HG03025 (cell line): Measurements from ENCODE around the gene JADE2.
"Not testable (repeated sequence)": the region's sequence is repeated elsewhere in the genome, so short reads cannot be mapped to it uniquely, and the experiment has no call there.

Experiments
- ATAC-seq: cut with Tn5 transposase; IDR thresholded peaks from one replicate; pipeline ENCODE4 v1.9.1; 2021; ENCODE audit warnings: mild to moderate bottlenecking, moderate library complexity; ENCODE audit not compliant: unreplicated experiment, low FRiP score

Gene JADE2

DNA sequence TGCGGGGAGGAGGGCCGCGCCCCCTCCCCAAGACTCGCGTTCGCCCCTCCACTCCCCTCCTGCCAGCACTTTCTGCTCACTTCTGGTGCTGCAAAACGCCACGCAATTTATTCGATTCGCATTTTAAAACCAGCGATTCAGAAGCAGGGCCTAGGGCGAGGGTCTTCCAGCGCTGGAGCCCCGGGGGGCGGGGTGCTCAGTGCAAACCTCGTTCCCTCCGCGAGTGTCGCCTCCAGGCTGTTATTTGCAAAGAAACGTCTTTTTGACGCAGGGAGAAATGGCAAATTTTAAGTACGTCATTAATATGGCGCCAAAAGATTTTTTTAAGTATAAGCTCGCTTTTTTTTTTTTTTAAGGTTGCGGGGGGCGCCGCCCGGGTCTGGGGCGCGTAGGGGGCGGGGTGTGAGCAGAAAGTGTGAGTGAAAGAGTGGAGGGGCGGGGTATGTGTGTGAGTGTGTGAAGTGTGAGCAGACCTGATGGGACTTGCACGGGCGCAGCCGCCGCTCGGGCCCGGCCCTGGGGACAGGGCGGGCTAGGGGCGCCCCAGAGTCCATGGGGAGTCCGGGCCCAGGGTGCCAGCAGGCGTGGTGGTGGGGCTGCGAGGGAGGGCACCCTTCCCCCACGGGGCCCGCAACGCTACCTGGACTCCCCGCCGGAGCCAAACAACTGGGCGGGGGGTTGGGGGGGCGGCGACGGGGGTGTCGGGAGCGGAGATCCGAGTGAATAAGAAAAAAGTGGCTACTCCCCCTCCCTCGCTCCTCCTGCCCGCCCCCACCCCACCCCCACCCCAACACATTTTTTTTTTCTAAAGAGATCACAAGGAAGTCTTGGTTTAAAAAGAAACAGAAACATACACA, at the start of gene JADE2:
Gene JADE2, plus strand, starts transcription at position 845 of the 857 bp plus-strand sequence. CDS start 10,188 bp downstream, outside the sequence.
- no peak for ATAC-seq

DNA sequence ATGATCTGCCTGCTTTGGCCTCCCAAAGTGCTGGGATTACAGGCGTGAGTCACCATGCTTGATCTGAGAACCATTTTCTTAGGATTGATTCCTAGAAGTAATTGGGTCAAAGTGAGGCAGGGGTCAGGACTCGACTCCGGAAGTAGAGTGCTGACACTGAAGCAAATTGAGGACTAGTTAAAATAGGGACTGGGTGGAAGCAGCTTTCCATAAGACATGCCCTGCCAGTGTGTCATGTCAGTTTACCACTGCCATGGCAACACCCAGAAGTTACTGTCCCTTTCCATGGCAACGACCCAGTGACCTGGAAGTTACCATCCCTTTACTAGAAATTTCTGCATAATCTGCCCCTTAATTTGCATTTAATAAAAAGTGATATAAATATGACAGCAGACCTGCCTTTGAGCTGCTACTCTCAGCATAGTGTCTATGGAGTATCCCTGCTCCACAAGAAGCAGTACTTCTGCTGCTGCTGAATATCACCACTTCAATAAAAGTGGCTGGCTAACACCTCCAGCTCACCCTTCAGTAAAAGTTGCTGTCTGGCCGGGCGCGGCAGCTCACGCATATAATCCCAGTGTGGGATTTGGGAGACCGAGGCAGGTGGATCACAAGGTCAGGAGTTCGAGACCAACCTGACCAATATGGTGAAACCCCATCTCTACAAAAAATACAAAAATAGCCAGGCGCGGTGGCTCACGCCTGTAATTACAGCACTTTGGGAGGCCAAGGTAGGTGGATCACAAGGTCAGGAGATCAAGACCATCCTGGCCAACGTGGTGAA, 47.8 kb upstream of the JADE2 start:
- ATAC-seq, result no peak

DNA sequence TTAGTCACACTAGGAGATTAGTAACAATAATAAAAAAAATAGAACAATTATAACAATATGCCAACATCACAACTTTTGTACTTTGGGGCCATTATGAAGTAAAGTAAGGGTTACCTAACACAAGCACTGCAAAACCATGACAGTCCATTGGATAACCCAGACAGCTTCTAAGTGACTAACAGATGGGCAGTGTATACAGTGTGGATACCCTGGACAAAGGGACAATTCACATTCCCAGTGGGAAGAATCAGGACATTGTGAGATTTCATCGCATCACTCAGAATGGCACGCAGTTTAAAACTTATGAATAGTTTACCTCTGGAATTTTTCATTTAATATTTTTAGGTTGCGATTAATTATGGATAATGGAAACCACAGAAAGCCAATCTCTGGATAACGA, 45.6 kb upstream of the JADE2 start:
- ATAC-seq, result no peak

DNA sequence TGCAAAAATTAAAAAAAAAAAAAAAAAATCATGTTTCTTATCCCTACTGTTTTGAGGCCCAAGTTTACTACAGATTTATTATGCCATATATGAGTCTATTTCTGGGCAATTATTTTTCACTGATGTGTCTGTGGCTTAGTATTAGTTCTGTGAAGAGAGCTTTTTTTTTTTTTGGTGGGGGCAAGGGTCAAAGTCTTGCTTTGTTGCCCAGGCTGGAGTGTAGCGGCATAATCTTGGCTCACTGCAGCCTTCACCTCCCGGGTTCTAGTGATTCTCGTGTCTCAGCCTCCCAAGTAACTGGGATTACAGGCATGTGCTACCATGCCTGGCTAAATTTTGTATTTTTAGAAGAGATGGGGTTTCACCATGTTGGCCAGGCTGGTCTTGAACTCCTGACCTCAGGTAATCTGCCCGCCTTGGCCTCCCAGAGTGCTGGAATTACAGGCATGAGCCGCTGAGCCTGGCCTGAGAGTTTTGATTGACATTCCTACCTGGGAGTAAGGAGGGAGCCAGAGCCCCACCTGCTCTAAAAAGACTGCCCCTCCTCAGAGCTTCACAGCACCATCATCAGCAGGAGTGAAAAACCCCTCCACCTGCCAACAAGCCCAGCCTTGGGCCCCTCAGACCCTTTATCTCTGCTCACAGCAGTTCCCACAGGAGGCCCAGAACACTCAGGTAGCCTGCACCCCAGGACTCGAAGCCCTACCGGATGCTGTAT, 36.1 kb upstream of the JADE2 start:
- no peak for ATAC-seq

DNA sequence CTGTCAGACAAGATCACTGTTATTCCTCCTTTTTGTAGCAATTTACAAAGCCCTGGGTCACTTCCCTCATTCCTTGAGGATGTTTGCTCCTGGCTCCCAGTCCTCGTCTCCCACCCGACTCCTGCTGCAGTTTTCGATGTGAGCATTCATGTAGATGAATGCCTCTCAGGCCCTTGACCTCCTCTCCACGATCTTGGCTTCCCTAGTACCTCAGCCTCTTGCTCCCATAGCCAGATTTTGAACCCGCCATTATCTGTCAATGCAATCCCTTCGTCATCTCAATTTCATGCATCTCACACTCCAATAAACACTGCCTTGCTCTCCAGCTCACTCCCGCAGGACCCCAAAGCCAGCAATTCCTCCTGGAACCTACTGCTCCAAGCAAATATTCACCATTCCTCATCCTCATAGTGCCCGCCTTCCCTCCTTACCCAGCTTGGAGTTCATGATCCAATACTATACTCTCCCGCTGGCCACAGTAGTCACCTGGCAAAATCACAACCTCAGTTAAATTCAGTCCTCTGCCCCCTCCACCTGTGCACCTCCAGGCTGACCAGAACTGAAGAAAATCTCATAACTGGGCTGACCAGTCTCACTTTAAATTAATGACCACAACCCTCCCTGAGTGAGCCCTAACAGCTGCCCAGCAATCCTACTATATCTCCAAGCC, 35.1 kb upstream of the JADE2 start:
- no peak for ATAC-seq

DNA sequence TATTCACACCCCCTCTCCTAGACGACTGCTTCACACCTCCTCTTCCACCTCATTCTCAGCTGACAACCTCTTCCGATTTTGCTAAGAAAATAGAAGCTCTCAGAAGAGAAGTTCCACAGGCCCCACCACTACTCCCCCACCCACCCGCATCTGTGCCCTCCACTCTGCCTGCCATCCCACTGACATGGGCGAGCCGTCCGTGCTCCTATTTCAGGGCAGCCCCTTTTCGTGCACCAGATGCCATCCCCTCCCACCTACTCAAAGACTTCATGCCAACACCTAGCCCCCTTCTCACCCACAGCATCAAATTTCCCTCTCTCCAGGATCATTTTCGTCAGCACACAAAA, 34.6 kb upstream of the JADE2 start:
- ATAC-seq, result no peak

DNA sequence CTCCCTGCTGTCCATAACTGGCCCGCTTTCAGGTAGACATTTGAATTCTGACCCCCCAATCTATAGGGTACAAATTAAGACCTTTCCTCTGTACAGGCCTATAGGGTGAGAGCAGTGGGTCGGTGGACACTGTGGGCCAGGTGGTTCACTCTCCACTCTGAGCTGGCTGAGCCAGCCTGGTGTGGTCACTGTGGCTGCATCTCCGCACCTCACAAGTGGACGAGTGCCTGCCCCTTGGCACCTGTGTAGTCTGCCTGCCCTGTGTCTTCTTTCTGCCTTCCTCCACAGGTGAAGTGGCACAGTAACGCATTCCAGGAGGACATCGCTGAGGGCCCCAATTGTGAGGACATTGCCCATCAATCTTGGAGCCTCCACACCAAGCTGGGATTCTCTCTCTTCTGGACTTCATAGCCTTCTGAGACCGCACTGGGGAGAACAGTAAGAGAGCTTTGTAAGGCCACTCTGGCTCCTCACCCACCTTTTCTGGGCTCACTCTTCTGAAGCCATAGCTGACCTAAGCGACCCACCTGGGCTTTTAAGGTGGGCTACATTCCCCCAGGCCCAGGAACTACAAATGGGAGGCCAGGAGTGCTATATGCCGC, 33.5 kb upstream of the JADE2 start:
- ATAC-seq, result no peak

DNA sequence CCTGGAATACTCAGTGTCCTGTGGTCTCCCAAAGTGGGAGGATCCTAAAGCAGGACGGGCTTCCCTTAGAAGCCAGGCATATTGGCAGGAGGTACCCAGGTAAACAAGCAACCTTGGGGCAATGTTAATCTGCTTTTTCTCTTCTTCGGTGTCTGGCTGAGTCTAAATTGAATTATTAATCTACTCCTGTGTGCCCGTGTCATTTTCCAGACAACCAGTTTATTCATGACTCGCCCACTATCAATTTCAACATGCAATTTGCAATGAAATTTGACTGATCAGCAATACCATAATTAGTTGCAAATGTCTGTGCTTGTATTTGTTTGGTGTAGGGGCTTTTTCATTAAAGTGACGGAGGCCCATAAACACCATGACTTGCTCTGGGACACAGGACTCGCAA, 32.9 kb upstream of the JADE2 start:
- no peak for ATAC-seq

DNA sequence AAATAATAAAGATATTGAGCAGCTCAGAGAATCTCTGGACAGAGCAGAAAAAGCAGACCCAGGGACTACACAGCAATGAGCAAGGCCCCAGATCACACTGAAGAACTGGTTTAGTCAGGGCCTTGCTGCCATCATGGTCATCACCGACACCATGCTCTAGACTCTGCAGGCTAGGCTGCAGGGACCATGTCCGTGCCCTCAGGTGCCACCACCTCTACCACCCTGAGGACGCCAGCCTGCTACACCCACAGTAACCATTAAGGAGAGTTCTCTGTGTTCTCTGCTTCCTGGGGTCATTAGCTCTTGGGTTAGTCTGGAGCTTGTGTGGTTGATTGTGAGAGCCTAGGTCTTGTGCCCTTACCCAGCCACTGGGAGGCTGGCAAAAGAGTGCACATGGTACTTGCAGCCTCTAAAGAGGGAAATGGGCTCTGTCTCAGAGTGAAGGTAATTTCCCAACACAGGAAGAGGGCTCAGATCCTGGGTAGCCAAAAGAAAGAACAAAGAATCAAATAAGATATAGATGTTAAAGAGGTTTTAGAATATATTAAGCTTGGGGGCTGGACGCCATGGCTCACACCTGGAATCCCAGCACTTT, 31.9 kb upstream of the JADE2 start:
- ATAC-seq, result no peak

DNA sequence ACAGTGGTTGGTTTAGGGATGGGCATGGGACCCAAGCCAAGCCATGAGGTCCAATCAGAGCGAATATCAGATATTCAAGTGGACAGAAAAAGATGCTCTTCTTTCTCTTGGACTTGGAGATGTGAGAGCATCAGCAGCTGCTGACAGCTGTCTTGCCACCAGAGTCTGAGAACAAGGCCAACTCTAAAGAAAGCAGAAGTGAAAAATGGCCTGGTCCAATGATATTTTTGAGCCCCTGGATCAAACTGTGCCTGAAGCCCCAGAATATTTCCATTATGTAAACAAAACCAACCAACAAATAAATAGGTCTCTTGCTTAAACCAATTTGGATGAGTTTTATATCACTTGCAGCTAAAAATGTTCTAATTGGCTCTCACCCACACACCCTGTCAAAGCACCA, 30.7 kb upstream of the JADE2 start:
- no peak for ATAC-seq

DNA sequence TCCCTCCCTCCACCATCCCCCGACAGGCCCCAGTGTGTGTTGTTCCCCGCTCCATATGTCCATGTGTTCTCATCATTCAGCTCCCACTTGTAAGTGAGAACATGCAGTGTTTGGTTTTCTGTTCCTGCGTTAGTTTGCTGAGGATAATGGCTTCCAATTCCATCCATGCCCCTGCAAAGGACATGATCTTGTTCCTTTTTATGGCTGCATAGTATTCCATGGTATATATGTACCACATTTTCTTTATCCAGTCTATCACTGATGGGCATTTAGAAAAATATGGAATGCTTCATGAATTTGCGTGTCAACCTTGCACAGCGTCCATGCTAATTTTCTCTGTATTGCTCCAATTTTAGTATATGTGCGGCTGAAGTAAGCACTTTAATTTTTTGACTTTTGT, 25.6 kb upstream of the JADE2 start:
- ATAC-seq, result not testable (repeated sequence)

DNA sequence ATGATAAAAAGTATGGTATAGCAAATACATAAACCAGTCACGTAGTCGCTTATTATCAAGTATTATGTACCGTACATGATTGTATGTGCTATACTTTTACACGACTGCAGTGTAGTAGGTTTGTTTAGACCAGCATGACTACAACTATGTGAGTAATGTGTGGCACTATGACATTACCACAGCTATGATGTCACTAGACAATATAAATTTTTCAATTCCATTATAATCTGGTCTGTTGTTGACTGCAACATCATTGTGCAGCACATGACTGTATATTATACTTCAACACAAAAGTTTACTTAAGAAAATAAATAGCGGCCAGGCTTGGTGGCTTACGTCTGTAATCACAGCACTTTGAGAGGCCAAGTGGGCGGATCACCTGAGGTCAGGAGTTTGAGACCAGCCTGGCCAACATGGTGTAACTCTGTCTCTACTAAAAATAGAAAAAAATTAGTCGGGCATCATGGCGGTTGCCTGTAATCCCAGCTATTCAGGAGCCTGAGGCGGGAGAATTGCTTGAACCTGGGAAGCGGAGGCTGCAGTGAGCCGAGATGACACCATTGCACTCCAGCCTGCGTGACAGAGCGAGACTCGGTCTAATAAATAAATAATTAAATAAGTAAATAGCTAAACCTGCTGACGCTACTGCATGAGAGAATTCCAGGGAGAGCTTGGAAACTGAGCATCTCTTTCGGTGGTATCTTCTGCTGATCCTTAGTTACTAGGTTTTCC, 24.6 kb upstream of the JADE2 start:
- ATAC-seq, result no peak

DNA sequence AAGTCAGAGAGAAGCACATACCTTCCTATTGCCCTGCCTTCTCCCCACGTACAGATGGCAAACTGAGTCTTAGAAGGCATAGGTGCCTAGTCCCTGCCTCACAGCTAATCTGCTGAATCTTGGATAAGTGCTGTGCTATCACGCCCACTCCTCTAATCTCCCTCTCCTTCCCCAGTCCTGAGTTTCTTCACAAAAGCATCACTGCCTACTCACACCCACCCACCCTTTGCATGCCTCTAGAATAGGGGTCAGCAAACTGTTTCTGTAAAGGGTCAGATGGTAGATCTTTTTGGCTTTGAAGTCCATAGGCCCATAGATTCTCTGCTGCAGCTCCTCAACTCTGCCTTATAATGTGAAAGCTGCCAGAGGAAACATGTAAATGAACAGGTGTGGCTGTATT, 23.2 kb upstream of the JADE2 start:
- no peak for ATAC-seq

DNA sequence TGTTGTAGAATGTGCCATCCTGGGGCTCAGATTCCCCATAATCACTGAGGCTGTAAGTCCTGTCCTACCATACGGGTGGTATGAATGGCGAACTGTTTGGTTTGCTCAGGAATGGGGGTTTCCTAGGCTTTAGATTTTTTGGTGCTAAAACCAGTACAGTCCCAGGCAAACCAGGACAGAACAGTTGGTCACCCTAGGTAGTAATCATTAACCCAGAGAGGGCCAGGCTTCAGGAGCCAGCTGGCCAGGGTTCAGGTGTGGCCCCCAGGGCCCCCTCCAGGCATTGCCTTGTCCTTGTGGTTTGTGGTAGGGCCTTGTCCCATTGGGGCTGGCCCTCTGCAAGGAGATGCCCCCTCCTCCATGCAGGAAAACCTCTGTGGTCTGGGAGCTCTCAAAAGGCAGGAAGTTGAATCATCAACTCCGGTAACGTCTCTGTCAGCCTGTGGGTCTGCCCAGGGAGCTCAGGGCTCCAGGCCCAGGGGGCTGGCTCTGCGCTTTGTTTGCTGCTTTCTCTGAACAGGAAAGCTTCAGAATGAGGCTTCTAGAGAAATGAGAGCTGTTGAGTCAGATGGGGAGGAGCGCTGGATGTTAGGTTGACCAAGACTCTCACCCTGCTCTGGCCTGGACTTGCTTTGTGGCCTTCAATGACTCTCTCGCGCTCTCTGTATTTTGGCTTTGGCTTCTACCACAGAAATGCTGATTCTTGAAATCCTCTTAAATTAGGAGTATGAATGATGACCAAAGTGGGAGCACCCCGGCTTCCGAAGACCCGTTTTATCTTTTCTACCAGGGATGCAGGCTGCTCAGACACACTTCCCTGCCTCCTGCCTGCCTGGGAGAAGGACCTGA, 22.2 kb upstream of the JADE2 start:
- no peak for ATAC-seq

DNA sequence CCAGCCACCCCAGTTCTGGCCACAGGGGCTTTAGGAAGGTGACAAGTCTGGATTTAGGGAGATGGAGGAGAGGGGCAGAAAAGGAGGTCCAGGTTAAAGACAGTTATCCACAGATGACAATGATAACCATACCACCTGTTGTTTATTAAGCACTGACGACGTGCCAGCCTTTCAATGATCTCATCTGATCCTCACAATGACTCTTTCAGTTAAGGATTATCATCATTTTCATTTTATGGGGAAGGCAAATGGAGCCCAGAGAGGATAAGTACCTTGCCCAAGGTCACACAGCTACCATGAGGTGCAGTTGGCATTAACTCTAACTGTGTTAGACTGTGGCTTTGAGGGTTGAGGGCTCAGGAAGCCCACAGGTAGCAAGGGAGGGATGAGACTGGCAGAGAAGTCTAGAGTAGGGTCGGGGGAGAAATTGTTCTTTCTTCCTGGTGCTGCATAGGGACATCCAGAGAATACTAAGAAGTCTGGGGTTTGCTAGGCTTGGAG, 21.5 kb upstream of the JADE2 start:
- no peak for ATAC-seq

DNA sequence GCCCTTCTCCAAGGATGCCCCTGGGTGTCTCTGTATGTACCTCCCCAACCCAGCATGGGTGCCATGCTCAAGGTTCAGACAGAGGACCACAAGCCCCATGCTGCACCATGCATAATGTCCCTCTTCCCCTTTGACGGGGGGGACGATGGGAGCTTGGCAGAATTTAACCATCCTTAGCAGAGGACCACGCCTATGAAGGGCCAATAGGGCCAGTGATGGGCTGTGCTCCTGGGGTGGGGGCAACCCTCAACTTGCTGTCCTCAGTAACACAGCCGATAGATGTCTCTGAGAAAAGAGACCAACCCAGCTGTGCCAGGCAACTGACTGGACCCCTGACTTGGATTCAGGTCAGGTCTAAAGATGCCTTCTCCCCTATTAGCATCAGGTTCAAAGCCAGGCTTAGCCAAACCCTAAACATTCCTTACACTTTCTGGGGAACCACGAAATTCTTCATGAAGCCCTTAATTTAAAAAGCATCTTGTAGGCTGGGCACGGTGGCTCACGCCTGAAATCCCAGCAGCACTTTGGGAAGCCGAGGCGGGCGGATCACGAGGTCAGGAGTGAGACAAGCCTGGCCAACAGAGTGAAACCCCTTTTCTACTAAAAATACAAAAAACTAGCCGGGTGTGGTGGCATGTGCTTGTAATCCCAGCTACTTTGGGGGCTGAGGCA, 20.7 kb upstream of the JADE2 start:
- ATAC-seq, result no peak
